ENCODE results near the gene CFL1. TPM values are rescaled to one million over a fixed set of nuclear protein-coding genes. Genes with fewer than 3 reads are reported as not detected.
A peak's percentile ranks its signal among the peaks of the same experiment; 100 is the strongest.

The CFL1 gene
- total and polyA plus RNA-seq, 8 donors = 389 to 1,430 (median 667) TPM

DNA sequence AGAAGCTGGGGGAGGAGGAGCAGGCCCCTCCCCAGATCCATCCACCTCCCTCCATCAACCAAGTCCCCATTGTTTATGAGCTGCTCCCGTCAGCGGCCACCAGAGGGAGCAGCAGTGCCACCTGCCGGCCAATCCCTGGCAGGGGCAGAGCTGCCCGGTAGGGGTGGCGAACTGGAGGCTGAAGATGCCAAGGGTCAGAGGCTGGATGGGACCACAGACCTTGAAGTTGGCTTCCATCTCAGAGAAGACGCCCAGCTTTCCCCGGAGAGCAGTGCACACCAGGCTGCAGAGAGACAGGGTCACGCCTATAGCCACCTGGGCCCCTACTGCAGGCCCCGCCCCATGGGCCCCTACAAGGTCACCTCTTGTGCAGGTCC, 26.7 kb upstream of the CFL1 start:
- H3K36me3 ChIP-seq = peaks cover 20 to 54% (median 45%) of the 10 kb centered on the region in 4 donors
- H3K27me3 ChIP-seq = no peaks in the 10 kb centered on the region
- DNase-seq = peak; percentile 83 to 91
- no peaks in the 10 kb centered on the region for H3K9me3 ChIP-seq
- H3K27ac ChIP-seq = peak overlapping the region in 4 of 5 donors; percentile 10 to 51 (median 26)
- H3K4me3 ChIP-seq = no peak overlapping the region
- H3K4me1 ChIP-seq = peaks cover 32 to 52% (median 47%) of the 10 kb centered on the region in 4 donors
- WGBS, 5 donors = 18 to 21% (median 19%) methylated on average over 8 to 9 of the region's 9 CpGs; no CpG with 5 or more reads in 1 of the 5 donors
- TF ChIP-seq POLR2AphosphoS5 (IDR thresholded peaks at IDR 0.05) (peak; percentile 28 to 87 (median 44)), POLR2A (IDR thresholded peaks at IDR 0.05) (no peak)
- TF ChIP-seq, protein P1, sequence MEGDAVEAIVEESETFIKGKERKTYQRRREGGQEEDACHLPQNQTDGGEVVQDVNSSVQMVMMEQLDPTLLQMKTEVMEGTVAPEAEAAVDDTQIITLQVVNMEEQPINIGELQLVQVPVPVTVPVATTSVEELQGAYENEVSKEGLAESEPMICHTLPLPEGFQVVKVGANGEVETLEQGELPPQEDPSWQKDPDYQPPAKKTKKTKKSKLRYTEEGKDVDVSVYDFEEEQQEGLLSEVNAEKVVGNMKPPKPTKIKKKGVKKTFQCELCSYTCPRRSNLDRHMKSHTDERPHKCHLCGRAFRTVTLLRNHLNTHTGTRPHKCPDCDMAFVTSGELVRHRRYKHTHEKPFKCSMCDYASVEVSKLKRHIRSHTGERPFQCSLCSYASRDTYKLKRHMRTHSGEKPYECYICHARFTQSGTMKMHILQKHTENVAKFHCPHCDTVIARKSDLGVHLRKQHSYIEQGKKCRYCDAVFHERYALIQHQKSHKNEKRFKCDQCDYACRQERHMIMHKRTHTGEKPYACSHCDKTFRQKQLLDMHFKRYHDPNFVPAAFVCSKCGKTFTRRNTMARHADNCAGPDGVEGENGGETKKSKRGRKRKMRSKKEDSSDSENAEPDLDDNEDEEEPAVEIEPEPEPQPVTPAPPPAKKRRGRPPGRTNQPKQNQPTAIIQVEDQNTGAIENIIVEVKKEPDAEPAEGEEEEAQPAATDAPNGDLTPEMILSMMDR (IDR thresholded peaks at IDR 0.05) = peak in 5 of 7 experiments; percentile 96 to 99 (median 97)
- intact Hi-C loops (cut with DNase I; ENCODE audit: low total_unique reads) = loop anchor here (5.0 kb wide), 1 partner anchor 78 kb away; the partner anchor contains the start of gene SART1

DNA sequence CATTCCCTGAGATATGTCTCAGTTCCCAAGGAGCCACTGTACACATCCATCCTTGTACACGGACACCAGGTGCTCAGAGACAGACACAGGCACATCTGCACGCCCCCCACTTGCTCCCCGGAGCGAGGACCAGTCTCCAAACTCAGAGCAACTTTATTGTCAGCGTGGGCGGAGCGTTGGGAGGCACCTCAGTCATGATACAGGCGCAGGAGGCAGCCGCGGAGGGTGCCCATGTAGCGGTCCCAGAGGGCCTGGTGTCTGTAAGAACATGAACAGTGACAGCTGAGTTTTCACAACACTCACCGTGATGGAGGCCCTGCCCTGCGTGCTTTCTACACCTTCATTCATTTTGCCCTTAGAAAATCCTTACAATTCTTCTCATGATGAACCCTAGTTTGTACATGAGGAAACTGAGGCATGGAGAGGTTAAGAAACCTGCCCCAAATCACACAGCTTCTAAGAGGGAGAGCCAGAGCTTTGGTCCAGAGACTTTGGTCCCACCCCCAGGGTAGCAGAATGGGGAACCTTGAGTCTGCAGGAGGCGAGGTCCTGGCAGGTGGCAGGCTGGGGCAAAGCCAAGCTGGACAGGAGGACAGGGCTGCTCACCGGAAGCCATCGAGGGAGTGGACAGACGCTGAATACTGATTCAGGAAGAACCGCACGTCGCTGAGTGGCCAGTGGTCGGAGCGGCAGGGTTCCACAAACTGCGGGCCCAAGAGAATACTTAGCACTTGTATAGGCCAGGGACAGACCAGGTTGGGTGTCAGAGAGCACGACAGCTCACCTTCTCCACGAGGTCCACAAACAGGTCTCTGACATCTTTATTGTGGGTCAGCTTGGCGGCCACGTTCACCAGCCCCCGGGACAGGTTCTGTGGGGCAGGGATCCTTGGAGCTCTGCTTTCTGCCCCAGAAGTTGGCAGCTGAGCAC, 26.1 kb upstream of the CFL1 start:
- Histone ChIP-seq H3K27ac (peak overlapping the region in 1 of 5 donors; percentile 51), H3K36me3 (peaks cover 20 to 54% (median 45%) of the 10 kb centered on the region in 4 donors), H3K27me3 (no peaks in the 10 kb centered on the region), H3K4me1 (peaks cover 25 to 46% (median 40%) of the 10 kb centered on the region in 4 donors), H3K4me3 (no peak overlapping the region), H3K9me3 (no peaks in the 10 kb centered on the region)
- WGBS, 5 donors = 80 to 89% (median 86%) methylated on average over 27 to 28 of the region's 28 CpGs
- no peak for DNase-seq
- intact Hi-C loops (cut with DNase I; ENCODE audit: low total_unique reads) = loop anchor here (5.0 kb wide), 1 partner anchor 78 kb away; the partner anchor contains the start of gene SART1
- TF ChIP-seq POLR2AphosphoS5 (IDR thresholded peaks at IDR 0.05) (no peak), POLR2A (IDR thresholded peaks at IDR 0.05) (no peak), EP300 (IDR thresholded peaks at IDR 0.05) (no peak)
- TF ChIP-seq, protein P1 (IDR thresholded peaks at IDR 0.05) = no peak

DNA sequence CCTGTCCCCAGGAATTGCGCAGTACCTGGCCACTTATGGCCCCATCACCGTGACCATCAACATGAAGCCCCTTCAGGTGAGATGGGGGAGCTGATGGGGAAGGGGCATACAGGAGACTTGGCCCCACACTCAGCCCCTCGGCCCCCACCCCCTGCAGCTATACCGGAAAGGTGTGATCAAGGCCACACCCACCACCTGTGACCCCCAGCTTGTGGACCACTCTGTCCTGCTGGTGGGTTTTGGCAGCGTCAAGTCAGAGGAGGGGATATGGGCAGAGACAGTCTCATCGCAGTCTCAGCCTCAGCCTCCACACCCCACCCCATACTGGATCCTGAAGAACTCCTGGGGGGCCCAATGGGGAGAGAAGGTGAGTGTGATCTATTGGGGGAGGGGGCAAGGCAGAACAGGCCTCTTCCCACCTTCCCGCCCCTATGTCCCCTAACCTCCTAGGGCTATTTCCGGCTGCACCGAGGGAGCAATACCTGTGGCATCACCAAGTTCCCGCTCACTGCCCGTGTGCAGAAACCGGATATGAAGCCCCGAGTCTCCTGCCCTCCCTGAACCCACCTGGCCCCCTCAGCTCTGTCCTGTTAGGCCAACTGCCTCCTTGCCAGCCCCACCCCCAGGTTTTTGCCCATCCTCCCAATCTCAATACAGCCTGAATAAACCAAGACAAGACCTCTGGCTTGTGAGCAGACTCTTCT, 25.2 kb upstream of the CFL1 start:
- TF ChIP-seq POLR2A (IDR thresholded peaks at IDR 0.05) (no peak), POLR2AphosphoS5 (IDR thresholded peaks at IDR 0.05) (no peak), EP300 (IDR thresholded peaks at IDR 0.05) (no peak)
- TF ChIP-seq, protein P1 (IDR thresholded peaks at IDR 0.05) = no peak
- WGBS, 5 donors = 72 to 94% (median 92%) methylated on average over 5 to 13 of the region's 13 CpGs
- DNase-seq = no peak
- Histone ChIP-seq H3K9me3 (no peaks in the 10 kb centered on the region), H3K27ac (no peak overlapping the region), H3K36me3 (peaks cover 20 to 54% (median 45%) of the 10 kb centered on the region in 4 donors), H3K4me1 (peaks cover 25 to 41% (median 36%) of the 10 kb centered on the region in 4 donors), H3K4me3 (no peak overlapping the region), H3K27me3 (no peaks in the 10 kb centered on the region)
- intact Hi-C loops (cut with DNase I; ENCODE audit: low total_unique reads) = loop anchor here (5.0 kb wide), 1 partner anchor 79 kb away; the partner anchor contains the start of gene SART1
